NAMALWA (cell line): ENCODE measurements around the gene NT5M.

Experiments
- DNase-seq: peaks from one replicate; pipeline ENCODE4 v3.0.0-alpha.2; 2015; ENCODE audit warnings: low spot score

NT5M gene

GRCh38 chr17:17395885-17396284 lies 92.7 kb downstream of the NT5M start:
- DNase-seq: no peak
